HG03060 (cell line): Measurements from ENCODE around the gene ESYT3.
"Not testable (repeated sequence)": the region's sequence is repeated elsewhere in the genome, so short reads cannot be mapped to it uniquely, and the experiment has no call there.

ENCODE experiments used
- ATAC-seq: cut with Tn5 transposase; IDR thresholded peaks from one replicate; pipeline ENCODE4 v1.9.1; 2021; ENCODE audit warnings: low read depth, moderate number of reproducible peaks; ENCODE audit not compliant: unreplicated experiment

The ESYT3 gene

DNA sequence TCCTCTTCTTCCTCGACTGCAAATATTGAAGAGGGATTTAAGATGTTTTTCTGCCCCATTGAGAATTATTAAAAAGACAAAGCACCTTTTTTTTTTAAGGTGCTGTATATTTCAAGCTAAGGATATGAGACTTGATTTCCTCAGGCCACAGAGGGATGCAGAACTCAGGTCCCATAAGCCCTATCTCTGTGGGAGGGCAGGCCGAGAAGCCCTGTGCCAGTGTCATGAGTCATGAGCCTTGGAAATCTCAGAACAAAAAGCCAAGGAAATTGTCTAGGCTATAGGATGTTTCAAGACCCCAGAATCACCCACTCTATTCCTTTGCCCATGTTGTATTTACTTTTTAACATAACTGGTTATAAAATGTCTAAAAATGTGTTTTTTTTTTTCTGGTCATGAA, 7.3 kb downstream of the ESYT3 start:
- ATAC-seq: no peak

DNA sequence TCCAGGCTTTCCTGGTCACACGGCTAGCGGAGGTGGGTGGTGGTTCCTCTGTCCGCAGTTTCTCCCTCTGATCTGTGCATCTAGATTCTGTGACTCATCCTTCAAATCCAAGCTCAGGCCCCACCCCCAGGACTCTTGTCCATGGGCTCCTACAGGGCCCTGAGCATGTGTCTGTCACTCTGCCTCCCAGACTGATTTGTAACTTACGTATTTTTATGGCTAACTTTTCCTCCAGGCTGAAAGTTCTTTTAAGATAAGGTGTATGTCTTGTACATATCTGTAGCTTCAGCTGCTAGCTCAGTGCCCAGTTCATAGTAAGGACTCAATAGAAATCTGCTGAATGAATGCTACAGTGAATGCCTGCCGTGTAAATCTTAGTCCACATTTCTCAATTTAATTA, 8.0 kb downstream of the ESYT3 start:
- no peak for ATAC-seq

DNA sequence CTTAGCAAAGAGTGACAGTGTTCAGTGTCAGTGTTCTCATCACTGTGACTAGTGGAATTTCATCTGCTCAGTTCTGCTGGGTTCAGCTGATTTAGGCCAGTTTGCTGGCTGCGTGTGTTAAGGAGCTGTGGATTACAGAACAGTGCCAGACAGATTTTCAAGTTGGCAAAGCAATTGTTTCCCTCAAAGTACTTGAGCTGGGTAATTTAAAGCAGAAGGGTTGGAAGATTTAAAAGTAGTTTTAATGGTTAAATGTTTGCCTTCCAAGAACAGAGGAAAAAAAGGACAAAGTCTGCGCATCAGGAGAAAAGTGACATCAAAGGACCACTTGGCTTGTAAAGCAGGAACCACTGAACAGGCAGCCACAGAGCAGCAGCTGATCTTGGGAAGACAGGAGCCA, 8.7 kb downstream of the ESYT3 start:
- no peak for ATAC-seq

DNA sequence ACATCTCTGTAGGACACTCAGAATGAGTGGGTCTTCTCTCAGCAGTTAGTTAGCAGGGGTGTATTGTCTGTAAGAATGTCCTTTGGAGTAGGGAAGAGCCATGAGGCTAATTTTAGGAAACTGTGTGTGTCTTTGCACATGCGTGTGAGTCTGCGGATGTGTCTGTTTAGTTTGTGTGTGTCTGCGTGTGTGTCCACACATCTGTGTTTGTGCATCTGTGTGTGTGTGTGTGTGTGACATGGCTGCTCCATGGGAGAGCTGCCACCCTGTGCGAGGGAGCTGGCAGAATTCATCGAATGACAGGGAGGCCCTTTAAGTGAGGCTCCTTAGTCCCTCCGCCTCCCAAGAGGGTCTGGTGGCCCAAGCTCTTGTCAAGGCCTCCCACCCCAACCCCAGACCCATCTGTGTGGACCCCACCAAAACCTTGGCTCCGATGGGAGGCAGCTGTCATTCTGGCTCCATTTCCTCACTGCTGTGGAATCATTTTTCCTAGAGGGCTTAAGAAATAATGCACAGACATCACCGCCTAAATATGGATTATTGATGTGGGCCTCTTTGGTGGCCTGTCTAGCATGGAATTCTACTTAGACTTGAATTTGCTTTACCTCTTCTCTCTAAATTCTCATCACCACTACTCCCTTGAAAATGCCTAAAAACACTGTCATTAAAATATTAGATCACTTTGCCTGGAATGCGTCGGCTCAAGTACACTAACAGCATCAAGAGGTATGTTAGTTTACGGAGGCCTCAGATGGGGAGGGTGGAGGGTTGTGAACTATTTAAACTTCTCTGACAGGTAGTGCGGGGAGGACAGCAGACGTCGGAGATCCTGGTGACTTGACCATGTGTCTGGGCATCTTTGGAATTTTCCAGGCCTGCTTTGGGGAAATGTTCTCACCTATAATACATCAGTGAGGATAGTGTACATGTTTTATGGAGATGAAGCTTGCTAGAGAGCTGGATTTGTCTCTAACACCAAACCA, 9.4 kb downstream of the ESYT3 start:
- ATAC-seq: no peak

DNA sequence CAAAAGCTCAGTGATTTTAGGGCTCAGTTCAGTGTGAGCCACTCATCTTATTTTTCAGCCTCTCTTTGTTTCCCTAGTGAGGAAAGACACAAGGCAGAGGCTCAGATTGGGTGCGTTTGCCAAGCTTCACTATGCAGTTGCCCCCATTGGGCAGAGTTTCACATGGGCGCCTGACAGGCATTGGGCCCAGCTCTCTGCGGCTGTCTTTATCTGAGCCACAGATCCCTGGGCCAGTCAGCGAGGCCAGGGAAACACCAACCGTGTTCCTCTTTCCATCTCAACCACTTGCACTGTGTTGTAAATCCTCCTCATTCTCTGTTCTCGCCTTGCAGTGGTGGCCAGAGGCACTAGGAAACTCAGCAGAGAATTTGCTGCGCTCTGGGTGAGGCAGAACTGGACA, 10.8 kb downstream of the ESYT3 start:
- no peak for ATAC-seq

DNA sequence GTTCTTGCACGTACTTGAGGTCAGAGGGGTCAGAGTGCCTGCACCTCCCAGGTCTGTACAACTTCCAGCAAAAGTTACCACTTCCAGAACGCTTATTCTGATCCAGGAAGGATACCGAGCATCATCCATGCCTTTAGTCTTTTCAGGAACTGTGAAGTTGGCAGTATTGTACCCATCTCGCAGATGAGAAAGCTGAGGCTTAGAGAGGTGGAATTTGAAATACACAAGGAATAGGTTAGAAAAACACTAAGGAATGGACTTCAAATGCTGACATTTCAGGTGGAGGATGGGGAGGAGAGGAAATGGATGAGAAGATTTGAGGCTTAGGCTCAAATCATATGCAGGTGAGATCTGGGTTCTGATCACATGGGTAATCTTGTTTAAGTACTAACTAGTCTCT, 11.2 kb downstream of the ESYT3 start:
- no peak for ATAC-seq

DNA sequence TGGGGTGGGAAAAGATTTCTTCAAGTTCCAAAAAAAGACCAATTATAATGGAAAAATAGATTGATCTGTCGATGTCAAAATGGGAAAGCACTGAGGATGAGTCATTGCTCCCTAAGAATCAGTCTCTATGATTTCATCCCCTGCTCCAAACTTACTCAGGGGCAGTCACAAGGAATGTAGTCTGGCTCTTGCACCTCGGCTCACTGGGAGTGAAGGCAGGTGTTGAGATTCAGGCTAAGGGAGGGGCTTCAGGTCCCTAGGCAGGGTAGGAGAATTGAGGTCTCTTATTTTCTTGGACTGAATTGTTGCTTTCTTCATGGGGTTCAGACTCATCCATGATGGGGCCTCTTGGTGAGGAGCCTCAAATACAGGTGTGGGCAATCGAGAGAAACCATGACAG, 14.2 kb downstream of the ESYT3 start:
- no peak for ATAC-seq

DNA sequence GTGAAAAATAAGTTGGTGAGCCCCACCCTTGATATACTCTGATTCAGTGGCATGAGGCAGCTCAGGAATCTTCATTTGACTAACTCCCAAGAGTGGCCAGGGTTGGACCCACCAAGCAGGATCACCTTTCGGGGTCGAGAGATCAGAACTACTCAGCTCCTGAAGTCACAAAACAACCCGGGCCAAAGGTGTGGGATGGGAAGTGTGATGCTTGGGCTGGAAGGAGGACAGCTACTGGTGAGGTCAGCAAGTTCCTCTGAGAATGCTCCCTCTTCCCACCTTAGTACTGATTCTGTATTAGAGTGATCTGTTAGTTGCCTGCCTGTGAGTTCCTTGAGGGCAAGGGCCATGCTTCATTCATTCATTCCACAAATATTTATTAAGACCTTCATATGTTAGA, 15.1 kb downstream of the ESYT3 start:
- no peak for ATAC-seq

DNA sequence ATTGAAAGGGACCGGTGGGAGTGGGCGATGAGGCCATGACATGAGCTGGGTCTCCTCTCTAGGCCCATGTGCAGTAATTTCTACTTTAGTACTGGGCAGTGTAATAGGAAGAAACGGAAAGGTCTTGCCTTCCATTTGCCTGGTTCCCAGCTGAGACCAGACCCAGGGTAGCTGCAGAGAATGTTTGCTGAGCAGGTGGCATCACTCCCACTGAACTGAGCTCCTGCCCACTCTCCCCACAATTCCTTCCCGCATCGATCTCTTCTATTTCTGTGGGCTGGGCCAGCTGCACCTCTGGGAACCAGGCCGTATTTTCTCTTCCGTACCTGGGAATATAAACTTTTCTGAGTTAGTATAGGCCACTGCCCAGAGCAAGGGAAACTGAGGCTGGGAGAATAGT, 15.8 kb downstream of the ESYT3 start:
- no peak for ATAC-seq

DNA sequence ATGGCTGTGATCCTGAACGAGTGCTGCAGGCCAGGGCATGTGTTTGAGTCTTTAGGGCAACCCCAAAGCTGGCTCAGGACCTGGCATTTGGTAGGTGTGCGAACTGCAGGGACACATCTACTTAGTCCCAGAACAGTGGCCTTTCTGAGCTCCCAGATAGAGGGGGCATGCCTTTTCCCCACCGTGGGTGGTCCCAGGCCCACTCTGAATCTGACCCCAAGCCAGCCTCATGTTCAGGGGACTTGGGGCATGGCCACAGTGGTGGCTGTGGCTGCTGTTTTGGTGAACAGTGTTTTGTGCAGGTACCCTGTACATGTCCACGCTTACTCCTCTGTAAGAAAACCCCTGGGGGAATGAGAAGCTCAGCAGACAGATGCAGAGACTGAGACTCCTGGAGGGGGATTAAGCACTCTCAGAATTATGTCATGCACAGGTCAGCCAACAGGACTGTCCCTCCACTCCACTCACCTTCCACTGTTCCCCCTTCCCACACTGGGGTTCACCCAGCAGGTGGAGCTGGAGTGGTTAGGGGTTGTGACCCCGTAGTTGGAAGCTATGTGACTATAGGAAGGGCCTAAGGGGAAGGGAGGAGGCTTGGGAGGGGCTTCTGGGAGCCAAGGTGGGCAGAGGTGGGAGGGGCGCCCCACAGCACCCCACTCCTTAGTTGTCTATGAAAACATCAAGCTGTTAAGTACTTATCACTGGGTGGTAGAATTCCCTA, 16.4 kb downstream of the ESYT3 start:
- no peak for ATAC-seq

DNA sequence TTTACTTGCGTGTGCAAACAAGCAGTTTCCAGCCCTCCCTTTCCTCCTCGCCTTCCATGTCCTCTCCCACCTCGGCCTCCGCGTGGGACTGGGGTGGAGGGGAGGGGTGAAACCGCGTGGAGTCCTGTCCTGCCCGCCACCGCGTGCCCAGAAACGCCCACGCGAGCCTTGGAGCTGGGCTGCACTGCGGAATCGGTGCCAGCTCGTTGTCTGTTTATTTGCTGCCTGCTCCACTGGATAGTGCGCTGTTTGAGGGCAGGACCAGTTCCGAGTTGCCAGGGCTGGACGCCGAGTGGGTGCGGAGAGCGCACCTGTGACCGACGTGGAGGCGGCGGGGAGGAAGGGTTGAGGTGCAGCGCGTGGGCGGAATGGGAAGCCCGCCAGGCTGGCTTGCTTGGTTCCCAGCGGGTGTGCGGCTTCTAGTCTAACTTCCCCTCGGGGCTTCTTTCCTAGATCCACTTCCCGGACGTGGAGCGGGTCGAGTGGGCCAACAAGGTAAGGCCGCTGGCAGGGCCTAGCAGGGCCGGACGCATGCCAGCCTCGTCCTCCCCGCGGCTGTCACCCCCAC, 17.3 kb downstream of the ESYT3 start:
- ATAC-seq: no peak

DNA sequence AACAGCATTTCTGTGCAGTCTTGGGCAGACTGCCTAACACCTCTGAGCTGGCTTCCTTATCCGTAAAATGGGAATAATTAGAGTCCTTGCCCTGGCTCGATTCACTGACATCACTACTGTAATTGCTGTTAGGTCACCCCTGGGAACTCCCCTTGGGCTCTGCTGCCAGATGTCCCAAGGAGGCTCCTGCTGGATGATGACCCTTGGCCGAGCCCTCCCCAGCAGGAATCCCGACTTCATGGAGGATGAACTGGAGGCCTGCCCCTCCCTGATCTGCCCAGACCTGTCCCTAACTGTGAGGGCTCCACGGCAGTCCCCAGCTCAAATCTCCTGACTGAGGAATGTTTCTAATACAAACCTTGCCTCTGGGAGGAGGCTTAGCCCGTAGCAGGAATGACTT, 18.0 kb downstream of the ESYT3 start:
- no peak for ATAC-seq

DNA sequence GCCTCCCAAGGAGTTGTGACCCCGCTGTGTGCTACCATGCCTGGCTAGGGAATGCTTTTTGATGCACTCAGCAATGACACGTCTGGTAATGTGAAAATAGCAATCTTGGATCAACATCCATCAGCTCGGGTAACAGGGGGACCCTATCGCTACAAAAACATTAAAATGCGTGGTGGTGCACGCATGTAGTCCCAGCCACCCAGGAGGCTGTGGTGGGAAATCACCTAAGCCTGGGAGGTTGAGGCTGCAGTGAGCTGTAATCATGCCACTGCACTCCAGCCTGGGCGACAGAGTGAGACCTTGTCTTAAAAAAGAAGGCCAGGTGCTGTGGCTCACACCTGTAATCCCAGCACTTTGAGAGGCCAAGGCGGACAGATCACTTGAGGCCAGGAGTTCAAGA, 19.5 kb downstream of the ESYT3 start:
- not testable (repeated sequence) for ATAC-seq

DNA sequence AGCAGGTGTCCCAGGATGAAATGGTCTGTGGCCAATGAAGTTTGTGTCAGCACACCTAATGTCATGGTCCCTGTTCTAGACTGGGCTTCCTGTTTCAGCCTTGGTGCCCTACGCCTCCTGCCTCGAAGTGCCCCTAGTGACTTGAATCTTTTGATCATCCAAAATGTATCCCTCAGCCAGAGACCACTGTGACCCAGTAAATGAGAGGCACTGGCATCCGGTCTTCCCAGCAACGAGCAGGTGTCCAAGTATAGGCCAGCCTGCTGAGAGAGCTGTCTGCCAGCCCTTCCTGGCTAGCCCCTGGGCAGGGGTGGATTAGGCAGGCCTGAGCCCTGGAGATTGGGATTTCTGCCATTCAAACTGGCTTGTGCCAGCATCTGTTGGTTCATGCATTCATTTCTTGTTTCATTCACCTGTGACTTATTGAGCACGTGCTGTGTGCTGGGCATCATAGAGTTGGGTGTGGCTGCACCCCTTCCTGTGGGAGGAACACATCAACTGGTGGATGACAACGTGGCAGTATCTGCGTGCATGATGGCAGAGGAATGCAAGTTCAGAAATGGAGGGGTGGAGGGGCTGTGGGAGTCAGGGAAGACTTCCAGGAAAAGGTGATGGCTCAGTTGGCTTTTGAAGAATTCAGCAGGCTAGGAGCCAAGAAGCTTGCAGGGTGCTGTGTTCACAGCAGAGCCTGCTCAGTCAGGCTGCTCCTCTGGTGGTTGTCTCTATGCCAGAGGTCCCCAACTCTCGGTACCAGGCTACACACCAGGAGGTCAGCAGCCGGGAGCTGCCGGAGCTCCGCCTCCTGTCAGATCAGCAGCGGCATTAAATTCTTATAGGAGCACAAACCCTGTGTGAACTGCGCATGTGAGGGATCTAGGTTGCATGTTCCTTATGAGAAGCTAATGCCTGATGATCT, 21.6 kb downstream of the ESYT3 start:
- no peak for ATAC-seq

DNA sequence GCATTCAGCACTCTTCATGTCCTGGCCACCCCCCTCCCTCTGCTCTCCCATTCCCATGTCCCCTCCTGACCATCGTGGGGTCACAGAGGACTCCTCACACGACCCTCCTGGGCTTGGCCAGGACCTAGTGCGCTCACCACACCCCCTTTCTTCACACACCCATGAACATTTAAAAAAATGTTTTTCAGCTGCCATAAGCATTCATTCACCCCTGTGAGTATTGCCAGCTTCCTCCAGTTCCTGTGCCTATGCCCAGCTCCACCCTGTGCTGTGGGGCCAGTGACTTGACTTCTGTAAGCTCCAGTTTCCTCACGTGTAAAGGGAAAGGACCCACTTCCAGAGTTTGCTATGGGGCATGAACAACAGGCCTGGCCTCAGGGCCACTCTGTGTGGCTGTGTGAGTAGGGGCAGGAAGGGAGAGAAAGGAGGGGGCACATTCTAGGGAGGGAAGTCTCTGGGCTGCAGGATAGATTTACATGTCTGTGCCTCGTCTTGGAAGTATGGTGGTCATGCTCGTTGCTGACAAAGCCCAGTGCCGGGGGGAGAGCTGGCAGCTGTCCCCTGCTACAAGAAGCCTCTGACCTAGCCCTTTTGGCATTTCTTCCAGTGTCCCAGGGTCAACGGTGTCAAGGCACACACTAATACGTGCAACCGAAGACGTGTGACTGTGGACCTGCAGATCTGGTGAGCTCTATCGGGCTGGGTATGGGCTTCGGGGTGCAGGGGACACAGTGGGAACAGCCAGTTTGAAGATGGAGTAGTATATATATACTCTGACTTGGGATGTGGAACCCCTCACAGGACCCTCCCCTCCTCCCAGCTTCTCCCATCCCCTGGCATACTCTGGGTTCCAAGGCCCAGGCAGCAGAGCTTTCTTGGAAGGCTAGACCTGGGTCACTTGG, 22.8 kb downstream of the ESYT3 start:
- ATAC-seq: no peak

DNA sequence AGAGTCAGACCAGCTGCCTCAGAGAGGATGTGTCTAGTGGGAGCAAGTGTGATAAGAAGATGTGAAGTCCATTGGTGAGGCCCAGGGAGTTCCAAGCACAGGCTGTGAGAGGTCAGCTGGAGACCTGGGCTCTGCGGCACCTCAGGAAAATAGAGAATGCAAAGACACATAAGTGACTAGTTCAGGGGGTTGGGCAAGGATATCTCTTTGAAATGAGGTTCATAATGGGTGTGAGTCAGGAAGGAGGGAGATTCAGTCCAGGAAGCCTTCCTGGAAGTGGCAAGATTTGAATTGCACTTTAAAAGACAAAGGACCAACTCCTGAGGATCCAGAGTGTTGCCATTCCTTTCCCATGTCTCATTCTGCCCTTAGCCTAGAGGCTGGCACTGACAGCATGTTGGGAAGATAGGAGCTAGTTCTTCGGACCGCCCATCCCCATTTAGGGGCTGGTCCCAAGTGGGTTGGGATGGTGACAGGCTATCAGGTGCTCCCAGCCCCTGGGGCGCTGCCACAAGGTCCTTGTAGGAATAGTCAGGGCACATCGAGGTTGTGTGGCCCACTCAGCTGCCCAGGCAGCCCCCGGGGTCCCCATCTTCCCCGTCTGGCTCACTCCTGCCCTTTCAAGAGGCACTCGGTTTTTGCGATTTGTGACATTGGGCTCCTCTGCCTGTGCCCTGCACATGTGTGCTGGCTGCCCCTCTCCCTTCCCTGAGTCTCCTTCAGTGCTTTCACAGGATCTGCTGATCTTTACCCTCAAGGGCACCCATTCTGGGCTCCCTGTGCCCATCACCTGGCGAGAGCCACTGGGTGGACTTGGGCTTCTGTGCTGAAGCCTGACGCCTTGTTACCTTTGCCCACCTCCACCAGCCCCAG, 23.7 kb downstream of the ESYT3 start:
- no peak for ATAC-seq

DNA sequence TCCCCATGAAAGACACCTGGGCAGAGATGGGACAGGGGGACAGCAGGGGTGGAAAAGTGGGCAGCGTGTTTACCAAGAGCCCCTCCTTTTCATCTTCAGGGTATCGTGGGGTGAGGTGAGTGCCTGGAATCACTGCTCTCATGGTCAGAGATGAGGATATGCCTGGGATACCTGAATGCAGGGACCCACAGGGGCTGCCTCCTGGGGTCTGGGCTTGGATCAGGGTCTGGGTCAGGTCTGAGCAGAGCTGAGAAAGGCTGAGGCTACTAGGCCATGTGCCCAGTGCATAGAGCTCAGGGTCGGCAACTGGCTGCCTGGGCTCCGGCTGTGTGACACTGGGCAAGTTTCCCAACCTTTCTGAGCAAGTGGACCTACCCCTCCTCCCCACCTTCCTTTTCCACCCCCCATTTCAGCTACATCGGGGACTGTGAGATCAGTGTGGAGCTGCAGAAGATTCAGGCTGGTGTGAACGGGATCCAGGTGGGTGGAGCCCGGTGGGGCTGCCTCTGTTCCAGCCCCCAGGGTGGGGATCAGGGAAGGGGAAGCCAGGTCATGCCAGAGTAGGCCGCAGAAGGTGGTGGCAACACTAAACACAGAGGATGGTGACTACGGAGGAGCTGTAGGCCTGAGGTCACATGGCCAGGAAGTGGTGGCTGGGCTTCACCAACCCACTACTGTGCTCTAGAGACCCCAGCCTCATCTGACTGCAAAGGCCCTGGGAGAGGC, 24.5 kb downstream of the ESYT3 start:
- ATAC-seq: no peak
